ENCODE results near the gene PCBP2.
A peak's percentile ranks its signal among the peaks of the same experiment; 100 is the strongest.

PCBP2 gene

GRCh38 chr12:53484686-53485575, 33.0 kb downstream of the PCBP2 start:
- in situ Hi-C loops (cut with HindIII; ENCODE audit: low pct_ligation_motif_present, low pct_unique_long_range_greater_than_20kb, low sequenced_read_pairs), result no loop called here
- DNase-seq, result no peak

- in situ Hi-C loops (cut with HindIII; ENCODE audit: low pct_ligation_motif_present, low pct_unique_long_range_greater_than_20kb, low sequenced_read_pairs), result no loop called here
- no peak for DNase-seq
Measured at GRCh38 chr12:53485955-53486735, 34.2 kb downstream of the PCBP2 start.

DNA sequence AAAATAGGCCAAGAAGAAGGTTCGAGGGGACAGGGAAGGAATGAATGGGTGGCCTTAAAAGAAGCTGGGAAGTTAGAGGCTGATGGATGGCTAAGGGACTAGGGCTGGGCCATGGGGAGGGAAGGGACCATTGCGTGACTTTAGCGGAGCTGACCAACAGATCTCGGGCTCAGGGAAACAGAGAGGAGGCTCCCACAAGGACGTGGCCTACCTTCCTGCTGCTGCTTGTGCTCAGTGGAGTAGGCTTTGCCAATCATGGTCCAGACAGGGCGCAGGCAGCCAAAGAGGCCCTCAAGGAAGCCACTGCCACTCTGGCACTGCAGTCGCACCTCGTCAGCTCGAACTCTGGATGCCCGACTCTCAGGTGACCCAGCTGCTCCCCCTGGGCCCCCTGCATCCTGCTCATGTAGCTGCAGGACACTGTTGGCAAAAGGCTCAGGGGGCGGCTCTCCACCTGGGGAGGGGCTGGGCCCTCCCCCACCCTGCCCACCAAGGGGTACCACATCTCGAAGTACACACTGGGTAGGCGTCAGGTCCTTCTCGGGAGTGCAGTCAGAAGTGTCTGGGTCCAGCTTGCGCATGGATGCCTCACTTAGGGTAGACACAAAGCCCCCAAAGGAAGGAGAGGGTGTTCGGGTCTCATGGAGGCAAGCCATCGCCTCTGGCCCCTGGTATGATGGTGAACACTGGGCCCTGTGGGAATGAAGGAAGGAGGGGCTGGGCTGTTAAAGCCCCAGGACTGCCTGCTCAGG, 35.0 kb downstream of the PCBP2 start:
- DNase-seq, result no peak
- in situ Hi-C loops (cut with HindIII; ENCODE audit: low pct_ligation_motif_present, low pct_unique_long_range_greater_than_20kb, low sequenced_read_pairs), result no loop called here

GRCh38 chr12:53489242-53489864, 37.5 kb downstream of the PCBP2 start:
- in situ Hi-C loops (cut with HindIII; ENCODE audit: low pct_ligation_motif_present, low pct_unique_long_range_greater_than_20kb, low sequenced_read_pairs), result no loop called here
- DNase-seq, result peak; percentile 67

GRCh38 chr12:53492188-53492587, 40.3 kb downstream of the PCBP2 start:
- no peak for DNase-seq
- in situ Hi-C loops (cut with HindIII; ENCODE audit: low pct_ligation_motif_present, low pct_unique_long_range_greater_than_20kb, low sequenced_read_pairs), result no loop called here

- in situ Hi-C loops (cut with HindIII; ENCODE audit: low pct_ligation_motif_present, low pct_unique_long_range_greater_than_20kb, low sequenced_read_pairs), result no loop called here
Measured at GRCh38 chr12:53492830-53493609, 41.1 kb downstream of the PCBP2 start.

GRCh38 chr12:53493610-53494391, 41.9 kb downstream of the PCBP2 start:
- in situ Hi-C loops (cut with HindIII; ENCODE audit: low pct_ligation_motif_present, low pct_unique_long_range_greater_than_20kb, low sequenced_read_pairs), result no loop called here
- no peak for DNase-seq

More at GRCh38 chr12:53492830-53493609, 41.1 kb downstream of the PCBP2 start:
- peak; percentile 96 for DNase-seq

DNA sequence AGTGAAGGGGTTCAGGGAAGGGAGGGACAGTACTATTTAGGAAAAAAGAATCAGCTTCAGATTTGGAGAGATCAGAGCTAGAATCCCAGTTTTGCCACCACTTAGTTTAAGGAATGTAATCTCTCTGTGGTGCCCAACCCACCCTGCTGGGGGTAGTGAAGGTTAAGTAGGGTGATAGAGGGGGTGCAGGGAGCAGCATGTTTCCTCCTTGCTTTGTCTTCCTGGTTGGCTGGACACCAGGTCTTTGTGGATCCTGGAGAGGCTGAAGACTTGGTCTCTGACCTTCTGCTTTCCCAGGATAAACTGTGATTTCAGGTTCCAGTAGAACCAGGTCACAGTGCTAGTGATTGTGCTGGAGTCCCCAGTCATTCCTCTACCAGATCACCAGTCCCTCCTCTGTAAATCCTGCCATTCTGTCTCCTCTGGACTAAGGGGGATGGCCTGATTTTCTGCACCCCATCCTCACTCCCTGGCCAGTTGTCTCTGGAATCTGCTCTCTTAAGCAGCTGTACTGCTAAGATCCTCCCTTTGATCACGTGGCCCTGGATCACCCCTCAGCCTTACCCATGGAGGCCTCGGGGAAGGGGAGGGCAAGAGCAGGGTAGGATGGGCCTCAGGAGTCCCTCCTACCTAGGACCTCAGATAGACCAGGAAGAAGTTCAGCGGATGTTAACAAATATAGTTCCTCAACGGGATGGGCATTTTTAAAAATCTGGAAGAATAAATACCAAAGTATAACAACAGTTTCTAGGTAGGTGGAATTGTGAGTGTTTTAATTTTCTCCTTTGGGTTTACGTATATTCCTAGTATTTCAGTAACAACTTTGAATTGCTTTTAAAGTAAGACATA, 44.2 kb downstream of the PCBP2 start:
- in situ Hi-C loops (cut with HindIII; ENCODE audit: low pct_ligation_motif_present, low pct_unique_long_range_greater_than_20kb, low sequenced_read_pairs), result no loop called here
- DNase-seq, result peak; percentile 95

DNA sequence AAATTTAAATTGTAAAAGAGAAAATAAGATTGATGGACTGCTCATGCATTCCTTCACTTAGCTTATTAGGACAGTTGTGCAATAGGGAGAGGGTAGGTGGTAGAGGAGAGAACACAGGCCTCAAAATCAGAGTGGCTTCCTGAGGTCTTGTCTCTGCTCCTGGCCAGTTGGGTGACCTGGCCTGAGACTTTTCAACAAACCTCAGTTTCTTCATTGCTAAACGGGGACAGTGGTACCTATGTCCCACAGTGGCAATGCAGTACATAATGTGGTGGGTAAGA, 44.8 kb downstream of the PCBP2 start:
- in situ Hi-C loops (cut with HindIII; ENCODE audit: low pct_ligation_motif_present, low pct_unique_long_range_greater_than_20kb, low sequenced_read_pairs), result no loop called here
- DNase-seq, result no peak

- in situ Hi-C loops (cut with HindIII; ENCODE audit: low pct_ligation_motif_present, low pct_unique_long_range_greater_than_20kb, low sequenced_read_pairs), result no loop called here
- DNase-seq, result no peak
Measured at GRCh38 chr12:53497461-53497860, 45.6 kb downstream of the PCBP2 start.

DNA sequence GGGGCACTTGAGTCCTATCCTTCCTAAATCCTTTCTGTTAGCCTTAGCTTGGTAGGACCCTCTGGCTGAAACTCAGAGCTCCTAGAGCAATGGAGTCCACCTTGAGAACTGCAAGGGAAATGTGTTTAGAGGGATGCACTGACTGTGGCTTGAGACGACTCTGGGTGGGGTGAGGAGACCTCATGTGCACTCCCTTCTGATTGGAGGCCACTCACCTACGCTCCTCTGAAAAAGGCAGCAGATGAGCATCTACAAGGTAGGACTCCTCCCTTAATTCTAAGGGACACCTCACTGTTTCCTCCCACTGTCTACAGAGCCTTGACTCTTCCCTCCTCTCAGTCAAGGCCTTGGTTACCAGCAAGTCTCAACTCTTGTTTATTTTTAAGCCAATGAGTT, 46.3 kb downstream of the PCBP2 start:
- in situ Hi-C loops (cut with HindIII; ENCODE audit: low pct_ligation_motif_present, low pct_unique_long_range_greater_than_20kb, low sequenced_read_pairs), result no loop called here
- DNase-seq, result no peak

- peak; percentile 80 for DNase-seq
- in situ Hi-C loops (cut with HindIII; ENCODE audit: low pct_ligation_motif_present, low pct_unique_long_range_greater_than_20kb, low sequenced_read_pairs), result no loop called here
Measured at GRCh38 chr12:53499266-53500141, 47.6 kb downstream of the PCBP2 start, which contains the start of gene MAP3K12. Gene MAP3K12 (minus strand): TSS chr12:53499458. CDS start chr12:53487391, 12,067 bp downstream.

- peak; percentile 57 for DNase-seq
- in situ Hi-C loops (cut with HindIII; ENCODE audit: low pct_ligation_motif_present, low pct_unique_long_range_greater_than_20kb, low sequenced_read_pairs), result no loop called here
Measured at GRCh38 chr12:53500142-53500775, 48.4 kb downstream of the PCBP2 start.

- DNase-seq, result peak; percentile 100
- in situ Hi-C loops (cut with HindIII; ENCODE audit: low pct_ligation_motif_present, low pct_unique_long_range_greater_than_20kb, low sequenced_read_pairs), result no loop called here
Measured at GRCh38 chr12:53500776-53501614, 49.1 kb downstream of the PCBP2 start, which contains the start of gene TARBP2. Gene TARBP2 (plus strand): TSS chr12:53501283. CDS start chr12:53501409, 126 bp downstream.

Data from ACHN (cell line).